HG02943 (cell line): ENCODE measurements around the gene MRNIP.

Source experiments
- ATAC-seq: cut with Tn5 transposase; IDR thresholded peaks from one replicate; pipeline ENCODE4 v1.9.1; 2021; ENCODE audit warnings: mild to moderate bottlenecking, low read depth, moderate library complexity; ENCODE audit not compliant: unreplicated experiment

The MRNIP gene

GRCh38 chr5:179889885-179890284 lies 31.3 kb upstream of the MRNIP start:
- no peak for ATAC-seq

GRCh38 chr5:179887802-179888201 lies 29.2 kb upstream of the MRNIP start:
- ATAC-seq, result no peak

GRCh38 chr5:179887095-179887494 lies 28.5 kb upstream of the MRNIP start:
- no peak for ATAC-seq

- ATAC-seq, result no peak
Observed at GRCh38 chr5:179886190-179886911, 27.7 kb upstream of the MRNIP start.

GRCh38 chr5:179885491-179886090 lies 27.0 kb upstream of the MRNIP start:
- ATAC-seq, result no peak

GRCh38 chr5:179883163-179883562 lies 24.5 kb upstream of the MRNIP start:
- ATAC-seq, result no peak

- no peak for ATAC-seq
Observed at GRCh38 chr5:179882338-179882737, 23.7 kb upstream of the MRNIP start.

GRCh38 chr5:179880848-179881590 lies 22.4 kb upstream of the MRNIP start:
- ATAC-seq, result no peak

GRCh38 chr5:179880066-179880650 lies 21.5 kb upstream of the MRNIP start:
- no peak for ATAC-seq

- ATAC-seq, result no peak
Observed at GRCh38 chr5:179879690-179880010, 21.0 kb upstream of the MRNIP start.

- ATAC-seq, result no peak
Observed at GRCh38 chr5:179879003-179879689, 20.5 kb upstream of the MRNIP start.

GRCh38 chr5:179878222-179879002 lies 19.8 kb upstream of the MRNIP start:
- ATAC-seq, result no peak

GRCh38 chr5:179876610-179876952 lies 18.0 kb upstream of the MRNIP start:
- no peak for ATAC-seq

- ATAC-seq, result no peak
Observed at GRCh38 chr5:179875741-179876609, 17.4 kb upstream of the MRNIP start.

GRCh38 chr5:179874536-179875292 lies 16.1 kb upstream of the MRNIP start:
- ATAC-seq, result no peak

- ATAC-seq, result no peak
Observed at GRCh38 chr5:179874136-179874535, 15.5 kb upstream of the MRNIP start.

GRCh38 chr5:179873588-179874110 lies 15.0 kb upstream of the MRNIP start:
- no peak for ATAC-seq

GRCh38 chr5:179872828-179873575 lies 14.4 kb upstream of the MRNIP start:
- no peak for ATAC-seq
